Neural progenitor cell (in vitro differentiated cells): ENCODE results near the gene PANX1.

Experiments
- EZH2 ChIP-seq: fragments of 200-600 bp; sonication (generic); IDR thresholded peaks from 2 replicates; pipeline ENCODE4 v1.6.1; 2017; ENCODE audit warnings: antibody characterized with exemption, mild to moderate bottlenecking, moderate library complexity
- TF ChIP-seq, protein P1 (sequence below): fragments of 200-600 bp; sonication (generic); IDR thresholded peaks from 2 replicates; pipeline ENCODE4 v1.5.1; 2017; ENCODE audit warnings: antibody characterized with exemption, mild to moderate bottlenecking

DNA sequence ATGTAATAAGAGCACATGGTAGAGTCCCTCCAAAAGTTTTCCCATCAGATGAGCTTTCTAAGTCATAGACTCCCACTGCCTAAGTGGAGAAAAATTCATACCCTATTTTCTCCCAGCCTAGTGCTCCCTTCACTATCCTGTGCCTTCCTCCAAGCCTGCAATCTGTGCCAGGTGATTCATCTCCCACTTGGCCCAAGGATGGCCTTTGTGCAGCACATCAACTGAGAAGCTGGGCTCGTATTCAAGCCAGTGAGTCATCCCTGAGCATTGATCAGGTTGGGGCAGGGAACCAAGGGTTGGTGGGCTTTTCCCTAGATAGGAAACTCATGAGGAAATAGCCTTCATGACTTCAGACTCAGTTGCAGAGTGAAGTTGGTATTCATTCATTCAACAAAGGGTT, 64.6 kb downstream of the PANX1 start:
- TF ChIP-seq, protein P1, sequence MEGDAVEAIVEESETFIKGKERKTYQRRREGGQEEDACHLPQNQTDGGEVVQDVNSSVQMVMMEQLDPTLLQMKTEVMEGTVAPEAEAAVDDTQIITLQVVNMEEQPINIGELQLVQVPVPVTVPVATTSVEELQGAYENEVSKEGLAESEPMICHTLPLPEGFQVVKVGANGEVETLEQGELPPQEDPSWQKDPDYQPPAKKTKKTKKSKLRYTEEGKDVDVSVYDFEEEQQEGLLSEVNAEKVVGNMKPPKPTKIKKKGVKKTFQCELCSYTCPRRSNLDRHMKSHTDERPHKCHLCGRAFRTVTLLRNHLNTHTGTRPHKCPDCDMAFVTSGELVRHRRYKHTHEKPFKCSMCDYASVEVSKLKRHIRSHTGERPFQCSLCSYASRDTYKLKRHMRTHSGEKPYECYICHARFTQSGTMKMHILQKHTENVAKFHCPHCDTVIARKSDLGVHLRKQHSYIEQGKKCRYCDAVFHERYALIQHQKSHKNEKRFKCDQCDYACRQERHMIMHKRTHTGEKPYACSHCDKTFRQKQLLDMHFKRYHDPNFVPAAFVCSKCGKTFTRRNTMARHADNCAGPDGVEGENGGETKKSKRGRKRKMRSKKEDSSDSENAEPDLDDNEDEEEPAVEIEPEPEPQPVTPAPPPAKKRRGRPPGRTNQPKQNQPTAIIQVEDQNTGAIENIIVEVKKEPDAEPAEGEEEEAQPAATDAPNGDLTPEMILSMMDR = no peak
- no peak for TF ChIP-seq EZH2
